GM18870 (cell line): ENCODE data around the gene MFAP3L.
A peak's percentile ranks its signal among the peaks of the same experiment; 100 is the strongest.

Experiments used
- ATAC-seq: cut with Tn5 transposase; IDR thresholded peaks from one replicate; pipeline ENCODE4 v1.9.1; 2021; ENCODE audit warnings: moderate library complexity; ENCODE audit not compliant: unreplicated experiment

Gene MFAP3L

DNA sequence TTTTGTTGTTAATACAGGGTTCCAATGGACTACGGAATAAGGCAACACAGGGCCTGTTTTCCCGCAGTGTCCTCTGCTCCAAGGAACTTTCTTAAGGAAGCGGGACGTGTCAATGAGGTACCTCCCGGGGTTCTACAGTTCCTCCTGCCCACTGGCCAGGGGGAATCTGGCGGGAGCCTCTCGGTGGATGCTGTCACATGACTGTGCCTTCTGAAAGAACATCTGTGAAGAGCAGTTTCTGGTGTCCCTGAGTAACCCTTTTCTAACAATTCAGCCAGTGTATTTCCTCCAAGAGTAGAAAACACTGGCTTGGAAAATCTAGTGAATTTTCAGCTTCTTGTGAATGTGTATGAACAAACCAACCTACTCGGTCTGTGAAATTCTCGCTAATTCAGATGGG, 32.7 kb downstream of the MFAP3L start:
- no peak for ATAC-seq

DNA sequence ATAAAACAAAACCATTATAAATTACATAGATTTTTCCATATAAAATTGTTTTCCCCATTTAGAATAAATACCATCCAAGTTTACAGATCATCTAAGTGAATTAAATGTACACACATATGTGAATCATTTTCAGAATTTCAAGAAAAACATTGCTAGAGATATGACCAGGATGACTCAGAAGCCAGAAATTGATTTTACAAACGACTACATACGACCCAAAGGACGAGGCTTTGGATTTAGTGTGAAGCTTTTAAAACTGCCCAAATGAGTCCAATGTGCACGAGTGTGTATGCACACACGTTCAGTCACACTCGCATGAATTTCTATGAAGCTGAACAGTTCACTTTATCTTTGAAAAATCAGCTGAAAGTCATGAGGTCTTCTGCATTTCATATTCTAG, 37.9 kb downstream of the MFAP3L start:
- no peak for ATAC-seq

DNA sequence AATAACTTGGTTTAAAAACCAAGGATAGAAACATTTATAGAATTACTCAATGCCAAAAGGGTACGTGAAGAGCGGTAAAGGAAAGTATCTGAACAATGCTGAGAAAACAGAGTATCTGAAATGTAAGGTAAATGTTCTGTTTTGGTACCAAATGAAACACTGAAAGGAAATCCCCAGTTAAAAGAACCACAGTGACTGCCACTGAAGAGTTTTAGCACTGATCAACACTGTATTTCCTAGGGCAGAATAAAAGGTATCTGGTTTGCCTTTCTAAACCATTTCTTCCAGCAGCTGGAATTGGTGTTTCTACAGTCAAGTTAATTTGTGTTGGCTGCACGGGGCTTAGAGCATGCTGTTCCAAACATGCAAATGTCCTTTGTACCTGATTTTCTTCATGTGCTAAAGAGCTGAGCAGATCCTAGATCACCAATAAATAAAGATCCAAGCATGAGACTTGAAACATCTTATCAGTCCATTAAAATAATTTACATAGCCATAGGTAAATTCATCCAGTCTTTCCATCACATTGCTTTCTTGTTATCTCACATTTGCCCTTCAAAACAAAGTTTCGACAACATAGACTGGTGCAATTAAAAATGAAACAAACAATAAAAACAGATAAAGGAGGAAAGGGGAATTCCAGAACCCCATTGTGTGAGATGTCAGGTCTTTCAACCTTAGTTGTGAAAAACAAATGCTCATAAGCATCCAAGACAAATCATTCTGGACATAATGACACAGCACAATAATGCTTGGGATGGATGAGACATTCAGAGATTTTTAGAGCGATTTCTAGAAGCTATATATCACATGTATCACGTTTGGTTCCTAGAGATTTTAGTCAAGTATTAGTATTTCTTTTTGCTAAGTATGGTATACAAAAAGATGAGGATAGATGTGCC, 38.6 kb downstream of the MFAP3L start:
- no peak for ATAC-seq

DNA sequence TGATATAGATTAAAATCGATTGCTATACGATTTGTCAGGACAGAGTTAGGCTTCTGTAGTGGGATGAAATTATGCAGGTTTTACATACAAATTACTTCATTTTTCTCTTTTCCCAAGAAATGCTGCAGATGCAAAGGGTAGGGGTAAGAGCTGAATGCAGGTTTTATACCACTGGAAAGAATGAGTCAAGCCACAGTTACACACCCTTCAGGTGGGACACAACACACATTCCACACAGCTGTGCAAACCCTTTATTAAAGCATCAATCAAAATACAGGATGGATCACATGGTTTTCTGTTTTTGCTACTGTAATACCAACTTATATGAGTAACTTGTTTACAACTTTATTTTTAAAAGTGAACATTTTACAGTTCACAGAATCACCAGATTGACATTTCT, 39.8 kb downstream of the MFAP3L start:
- no peak for ATAC-seq

DNA sequence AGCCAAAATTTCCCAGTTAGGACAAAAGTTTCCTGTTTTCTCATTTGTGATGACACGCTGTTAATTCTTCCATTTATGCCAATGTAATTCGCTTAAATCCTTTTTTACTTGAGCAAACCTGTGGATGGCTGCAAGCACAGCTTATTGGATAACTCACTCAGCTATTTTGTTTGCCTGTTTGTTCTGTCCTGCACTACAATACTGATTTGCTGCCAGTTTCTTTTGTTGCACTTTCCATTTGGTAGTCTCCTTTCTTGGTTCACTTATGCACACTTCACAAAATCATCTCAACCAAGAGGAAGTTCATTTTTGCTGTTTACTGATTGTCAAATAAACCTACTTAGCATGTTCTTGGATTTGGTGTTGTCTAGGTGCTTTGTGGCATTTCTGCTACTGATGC, 40.3 kb downstream of the MFAP3L start:
- ATAC-seq, result no peak

DNA sequence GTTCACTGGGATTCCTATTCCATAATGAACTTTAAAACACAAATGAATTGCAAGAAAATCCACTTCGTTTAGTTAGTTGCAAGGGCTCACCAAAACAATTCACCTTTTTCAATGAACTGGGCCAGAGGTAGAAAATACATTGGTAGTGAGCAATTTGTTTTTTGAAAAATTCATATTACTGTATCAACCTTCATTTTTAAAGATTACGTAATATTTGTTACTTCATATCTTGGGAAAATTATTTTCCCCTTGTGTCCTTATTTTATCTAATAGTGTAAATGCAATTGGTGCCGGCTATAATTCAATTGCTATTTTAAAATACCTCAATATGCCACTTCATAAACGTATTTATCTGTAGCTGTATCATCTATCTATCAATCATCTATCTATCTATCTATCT, 41.5 kb downstream of the MFAP3L start:
- ATAC-seq, result no peak

DNA sequence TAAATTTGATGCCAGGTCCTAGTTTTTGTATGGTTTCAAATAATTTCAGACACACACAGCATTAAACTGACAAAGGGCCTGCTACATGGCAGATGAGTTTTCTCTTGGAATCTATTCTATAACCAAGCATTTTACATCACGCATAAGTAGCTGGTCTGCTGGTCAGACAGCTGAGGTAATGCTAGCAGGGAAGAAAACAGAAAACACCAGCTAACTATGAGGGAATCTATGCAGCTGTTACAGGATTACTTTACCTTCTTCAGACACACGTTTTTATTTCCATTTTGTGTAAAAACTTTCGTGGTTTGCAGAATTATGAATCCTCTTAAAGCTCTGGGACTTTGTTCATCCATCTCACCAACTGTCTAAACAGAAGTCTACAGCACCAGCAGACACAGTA, 42.0 kb downstream of the MFAP3L start:
- ATAC-seq, result no peak

DNA sequence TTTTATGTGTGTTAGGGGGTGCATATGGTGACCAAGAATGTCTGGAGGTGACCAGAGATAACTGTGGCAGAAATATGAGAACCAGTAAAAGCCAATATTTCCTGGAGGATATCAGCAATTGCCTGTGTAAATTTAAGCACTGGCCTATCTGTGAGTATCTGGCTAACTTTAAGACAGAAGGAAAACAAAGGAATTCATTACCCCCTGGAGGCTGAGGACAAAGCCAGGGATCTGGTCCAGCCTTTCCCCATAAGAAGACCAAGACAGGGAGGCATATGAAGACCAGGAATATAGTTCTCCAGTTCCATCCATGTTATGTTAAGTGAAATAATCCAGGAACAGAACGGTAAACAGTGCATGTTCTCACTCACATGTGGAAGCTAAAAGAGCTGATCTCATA, 49.2 kb downstream of the MFAP3L start:
- ATAC-seq, result no peak

DNA sequence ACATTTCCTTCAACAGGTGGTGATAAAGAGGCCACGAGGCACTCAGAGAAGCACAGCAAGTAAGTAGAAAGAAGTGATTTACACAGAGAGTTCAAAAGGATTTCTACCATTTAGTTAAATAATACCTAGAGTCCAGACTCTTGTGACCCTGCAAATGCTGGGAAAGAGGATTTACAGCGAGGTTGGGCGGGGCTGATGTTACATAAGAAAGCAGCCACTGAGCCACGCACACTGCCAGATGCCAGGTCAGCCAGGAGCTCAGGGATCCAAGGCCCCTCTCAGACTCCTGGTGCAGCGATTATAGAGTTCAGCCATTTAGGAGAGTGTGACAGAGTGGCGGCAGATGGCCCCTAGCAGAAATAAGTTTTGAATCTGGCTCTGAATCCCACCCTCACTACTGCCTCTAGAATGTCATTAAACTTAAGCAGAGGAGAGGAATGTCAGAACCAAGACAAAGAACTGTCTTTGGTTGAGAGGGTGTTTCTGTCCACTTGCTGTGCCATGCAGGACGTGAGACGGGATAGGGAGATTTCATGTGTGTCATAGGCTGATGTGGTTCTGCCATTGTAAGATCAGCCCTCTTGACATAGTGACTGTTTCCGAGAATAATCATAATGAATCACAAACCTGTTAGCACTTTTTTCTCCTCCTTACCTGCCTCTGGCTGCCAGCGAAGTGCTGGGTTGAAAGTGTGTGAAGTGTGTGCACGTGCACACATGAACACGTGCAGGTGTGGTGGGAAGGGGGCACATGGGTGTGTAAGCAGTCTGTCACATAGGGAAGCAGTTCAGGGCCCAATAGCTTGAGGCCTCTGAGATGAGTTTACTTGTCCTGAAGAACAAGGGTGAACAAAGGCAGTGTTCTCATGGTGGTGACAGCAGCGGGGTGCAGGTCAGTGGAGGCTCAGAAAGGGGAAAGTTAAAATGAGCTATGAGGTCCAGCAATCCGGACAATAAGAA, 50.1 kb downstream of the MFAP3L start:
- no peak for ATAC-seq

DNA sequence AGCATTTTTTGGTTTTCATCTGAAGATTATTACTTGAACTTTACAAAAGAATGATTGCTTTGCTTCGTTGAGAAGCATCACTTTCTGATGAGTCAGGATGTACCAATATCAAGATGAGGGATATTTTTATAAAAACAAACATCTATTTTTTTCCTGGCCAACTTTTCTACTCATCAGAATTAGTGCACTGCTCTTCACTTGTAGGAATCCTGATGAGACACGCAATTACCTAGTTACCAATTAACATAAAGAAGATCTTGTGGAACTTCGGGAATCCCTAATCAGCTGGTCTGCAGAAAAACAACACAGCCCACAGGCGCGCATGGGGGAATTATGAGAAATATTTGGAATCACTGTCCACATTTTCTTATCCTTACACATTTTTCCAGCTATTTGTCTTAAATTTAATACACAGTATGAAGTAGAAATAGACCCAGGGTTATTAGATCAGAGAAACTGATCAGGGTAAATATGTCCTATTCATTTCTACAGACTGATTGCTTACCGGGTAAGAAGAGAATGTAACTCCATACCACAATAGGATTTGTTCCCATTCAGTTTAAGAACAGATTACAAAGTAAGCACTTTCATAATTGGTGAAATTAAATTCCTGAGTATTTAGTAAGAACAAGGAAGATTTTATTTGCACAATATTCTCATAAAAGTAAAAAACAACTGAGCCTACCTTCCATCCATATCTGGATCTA, 50.9 kb downstream of the MFAP3L start:
- no peak for ATAC-seq

DNA sequence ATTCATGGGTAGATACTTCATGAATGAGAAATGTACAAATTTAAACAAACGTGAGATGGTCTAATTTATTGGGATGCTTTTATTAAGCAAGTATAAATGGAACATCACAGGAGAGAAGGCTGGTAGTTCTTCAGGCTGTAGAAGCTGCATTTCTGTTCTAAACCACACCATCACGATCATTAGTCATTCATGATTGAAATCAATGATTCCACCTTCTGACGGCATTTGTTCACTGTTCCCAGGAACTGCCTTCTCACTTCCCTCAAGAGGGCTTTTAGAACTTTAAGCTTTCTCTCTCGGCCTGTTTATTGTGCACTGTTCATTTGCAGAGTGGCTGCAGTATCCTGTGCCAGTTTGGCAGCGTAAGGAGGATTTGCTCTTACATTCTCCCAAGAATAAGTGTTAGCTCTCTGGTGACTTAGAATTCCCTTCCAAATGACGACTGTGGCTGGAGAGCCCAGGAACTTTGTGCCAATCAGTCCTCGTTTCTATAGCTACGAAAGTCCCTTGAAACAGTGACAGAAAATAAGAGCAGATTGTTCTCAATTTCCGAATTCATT, 54.7 kb downstream of the MFAP3L start:
- ATAC-seq, result no peak

DNA sequence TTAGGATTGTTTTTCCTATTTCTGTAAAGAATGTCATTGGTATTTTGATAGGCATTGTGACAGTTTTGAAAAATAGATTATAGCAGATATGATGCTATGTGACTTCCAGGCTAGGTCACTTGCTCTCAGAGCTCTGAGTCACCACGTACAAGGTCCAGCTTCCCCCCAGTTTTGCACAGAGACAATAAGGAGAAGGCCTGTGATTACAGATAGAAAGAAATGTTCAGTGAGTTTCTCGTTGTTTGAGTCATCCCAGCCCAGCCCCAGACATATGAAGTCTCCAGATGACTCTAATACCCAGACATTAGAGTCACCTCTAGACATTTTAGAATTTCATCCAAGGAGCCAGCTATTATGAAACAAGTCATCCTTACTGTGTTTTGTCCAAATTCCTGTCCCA, 57.2 kb downstream of the MFAP3L start:
- no peak for ATAC-seq

DNA sequence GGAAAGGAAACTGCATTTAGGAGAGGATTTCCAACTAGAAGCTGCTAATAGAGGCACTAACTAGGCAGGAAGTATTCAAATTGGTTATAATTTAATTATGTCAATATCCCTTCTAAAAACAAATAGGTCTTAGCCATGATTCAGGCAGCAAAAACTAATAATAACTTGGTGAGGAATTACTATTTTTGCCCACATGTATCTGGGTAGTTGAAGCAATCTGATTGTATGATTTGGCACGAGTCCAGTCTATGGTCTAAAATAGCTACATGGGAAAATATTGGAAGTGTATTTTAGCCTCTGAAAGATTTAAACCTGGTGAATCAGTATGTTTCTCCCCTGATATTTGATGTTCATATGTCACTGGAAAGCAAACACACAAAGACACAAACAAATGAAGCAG, 62.2 kb downstream of the MFAP3L start:
- no peak for ATAC-seq

DNA sequence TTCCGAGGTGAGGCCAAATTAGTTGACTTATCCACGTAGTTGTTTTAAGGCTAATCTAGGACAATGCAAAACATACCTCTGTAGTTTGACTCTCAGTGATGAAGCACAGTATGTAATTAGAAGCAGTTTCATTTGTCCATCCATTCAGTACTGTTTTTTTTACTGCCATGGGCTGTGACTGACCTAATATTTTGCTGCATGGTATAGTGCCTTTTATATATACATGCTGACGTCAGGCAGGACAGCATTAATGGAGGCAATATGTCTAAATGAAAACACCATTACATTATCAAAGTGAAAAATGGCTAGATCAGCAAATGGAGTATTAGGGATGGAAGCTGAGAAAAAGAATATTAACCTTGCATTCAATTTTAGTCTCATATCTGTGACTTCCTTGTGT, 66.9 kb downstream of the MFAP3L start:
- no peak for ATAC-seq

DNA sequence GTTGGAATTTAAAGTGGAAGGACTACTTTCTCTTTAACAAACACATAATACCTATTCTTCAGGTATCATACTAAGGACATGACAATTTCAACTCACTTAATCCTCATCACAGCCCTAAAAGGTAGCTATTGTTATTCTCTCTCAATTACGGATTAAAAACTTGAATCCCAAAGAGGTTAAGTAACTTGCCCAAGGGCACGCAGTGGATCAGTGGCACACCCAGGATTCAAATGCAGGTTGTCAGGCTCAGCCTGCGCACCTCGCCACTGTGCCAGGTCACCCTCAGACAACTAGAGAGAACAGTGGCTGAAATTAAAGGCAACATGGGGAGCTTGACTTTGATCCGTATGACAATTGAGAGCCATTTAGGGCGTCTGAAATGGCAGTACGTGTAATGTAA, 67.6 kb downstream of the MFAP3L start:
- no peak for ATAC-seq

DNA sequence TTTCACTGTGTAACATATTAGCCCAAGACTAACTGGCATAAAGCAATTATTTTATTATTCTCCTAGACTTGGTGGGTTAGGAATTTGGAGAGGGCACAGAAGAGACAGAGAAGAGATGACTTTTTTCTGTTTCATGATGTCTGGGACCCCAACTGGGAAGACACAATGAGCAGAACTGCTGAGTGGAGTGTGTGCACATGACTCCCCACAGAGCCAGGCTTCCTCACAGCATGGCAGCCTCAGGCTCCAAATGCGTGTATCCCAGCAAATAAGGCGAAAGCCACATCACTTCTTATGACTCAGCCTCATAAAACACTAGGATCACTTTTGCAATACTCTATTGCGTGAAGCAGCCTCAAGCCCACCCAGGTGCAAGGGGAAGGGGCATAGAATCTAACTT, 68.4 kb downstream of the MFAP3L start:
- no peak for ATAC-seq

DNA sequence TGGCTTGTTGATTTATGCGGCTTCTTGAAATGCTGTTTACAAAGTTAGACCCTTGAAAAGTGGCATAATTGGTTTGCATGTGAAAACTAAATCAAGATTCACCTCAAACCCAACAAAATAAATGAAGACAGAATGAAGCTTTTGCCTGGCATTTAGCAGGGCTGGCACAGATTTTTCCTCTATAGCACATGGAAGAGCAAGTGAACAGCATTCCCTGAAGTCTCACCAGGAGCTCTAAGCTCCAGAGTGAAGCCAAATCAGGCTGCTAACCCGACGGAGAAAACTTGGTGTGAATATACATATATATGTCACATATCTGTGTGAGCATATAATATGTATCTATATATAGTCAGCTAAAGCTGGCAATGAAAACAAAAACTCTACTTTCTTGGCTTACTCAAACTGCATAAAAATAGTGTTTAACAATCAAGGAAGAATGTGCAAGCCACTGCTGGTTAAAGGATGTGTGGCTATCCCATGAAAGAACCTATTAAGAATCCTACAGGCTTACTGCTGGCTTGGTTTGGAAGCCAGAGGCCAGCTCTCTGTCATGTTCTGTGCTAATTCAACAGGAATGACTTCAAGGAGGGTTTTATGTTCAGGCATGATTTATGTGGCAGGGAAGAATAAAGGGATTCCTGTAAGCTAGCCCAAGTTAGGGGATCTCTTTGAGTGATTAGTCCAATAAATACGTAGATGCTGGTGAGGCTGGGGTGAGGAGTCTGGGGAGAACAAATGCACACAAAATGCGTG, 69.9 kb downstream of the MFAP3L start:
- ATAC-seq, result no peak

DNA sequence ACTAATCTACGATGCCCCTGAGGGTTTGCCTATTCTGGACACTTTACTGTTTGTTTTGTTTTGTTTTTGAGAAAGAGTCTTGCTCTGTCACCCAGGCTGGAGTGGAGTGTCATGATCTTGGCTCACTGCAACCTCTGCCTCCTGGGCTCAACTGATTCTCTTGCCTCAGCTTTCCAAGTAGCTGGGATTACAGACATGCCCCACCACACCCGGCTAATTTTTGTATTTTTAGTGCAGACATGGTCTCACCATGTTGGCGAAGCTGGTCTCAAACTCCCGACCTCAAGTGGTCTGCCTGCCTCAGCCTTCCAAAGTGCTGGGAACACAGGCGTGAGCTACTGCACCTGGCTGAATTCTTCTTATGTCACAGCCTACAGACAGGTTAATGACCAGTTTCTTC, 70.7 kb downstream of the MFAP3L start:
- ATAC-seq, result no peak

DNA sequence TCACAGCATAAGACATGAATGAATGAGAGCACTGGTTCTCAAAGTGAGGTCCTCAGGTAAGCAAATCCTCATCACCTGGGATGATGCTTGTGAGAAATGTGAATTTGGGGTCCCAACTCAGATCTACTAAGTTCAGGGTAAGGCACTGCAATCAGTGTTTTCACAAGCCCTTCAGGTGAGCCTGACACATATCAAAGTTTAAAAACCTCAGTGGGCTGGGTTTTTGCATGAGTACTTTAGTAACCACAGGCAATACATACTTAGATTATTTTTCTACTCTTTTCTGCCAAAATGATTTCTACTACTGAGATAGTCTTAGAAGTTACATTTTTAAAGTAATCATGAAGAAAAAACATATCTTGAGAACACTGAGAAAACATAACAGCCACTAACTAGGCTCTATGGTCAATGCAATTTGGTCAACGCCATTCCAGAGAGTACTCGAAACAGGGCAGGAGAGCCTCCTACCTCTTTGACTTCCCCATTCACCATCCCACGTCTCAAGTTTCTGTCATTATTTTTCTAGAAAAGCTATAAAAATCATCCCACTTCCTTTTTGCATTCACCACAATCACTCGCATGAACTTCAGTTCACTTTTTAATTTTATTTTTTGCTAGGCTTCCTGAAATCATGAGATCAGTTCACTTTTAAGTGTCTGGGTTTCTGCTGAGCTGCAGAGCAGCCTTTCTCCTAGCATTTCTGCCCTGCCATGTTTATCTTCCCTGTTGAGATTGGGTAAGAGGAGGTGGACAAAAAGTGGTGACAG, 73.8 kb downstream of the MFAP3L start:
- peak; percentile 61 for ATAC-seq

DNA sequence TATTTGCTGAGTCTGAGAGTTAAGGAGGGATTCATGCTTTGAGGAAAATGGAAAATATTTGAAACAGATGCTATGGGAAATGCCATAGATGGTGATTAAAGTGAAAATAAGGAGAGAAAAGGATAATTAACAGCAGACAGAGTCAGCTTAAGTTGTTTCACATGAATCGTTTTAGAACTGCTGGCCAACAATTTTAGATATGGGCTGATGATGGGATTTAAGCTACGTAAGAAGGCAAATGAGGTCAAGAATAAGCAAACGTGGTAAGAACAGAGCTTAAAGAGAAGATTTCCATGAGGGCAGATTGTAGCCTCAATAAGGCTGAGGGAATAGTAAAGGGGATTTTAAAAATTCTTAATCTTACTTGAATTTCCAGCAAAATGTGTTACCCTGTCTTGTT, 77.9 kb downstream of the MFAP3L start:
- no peak for ATAC-seq
